ENCODE measurements around the gene UBE2M.

UBE2M gene

DNA sequence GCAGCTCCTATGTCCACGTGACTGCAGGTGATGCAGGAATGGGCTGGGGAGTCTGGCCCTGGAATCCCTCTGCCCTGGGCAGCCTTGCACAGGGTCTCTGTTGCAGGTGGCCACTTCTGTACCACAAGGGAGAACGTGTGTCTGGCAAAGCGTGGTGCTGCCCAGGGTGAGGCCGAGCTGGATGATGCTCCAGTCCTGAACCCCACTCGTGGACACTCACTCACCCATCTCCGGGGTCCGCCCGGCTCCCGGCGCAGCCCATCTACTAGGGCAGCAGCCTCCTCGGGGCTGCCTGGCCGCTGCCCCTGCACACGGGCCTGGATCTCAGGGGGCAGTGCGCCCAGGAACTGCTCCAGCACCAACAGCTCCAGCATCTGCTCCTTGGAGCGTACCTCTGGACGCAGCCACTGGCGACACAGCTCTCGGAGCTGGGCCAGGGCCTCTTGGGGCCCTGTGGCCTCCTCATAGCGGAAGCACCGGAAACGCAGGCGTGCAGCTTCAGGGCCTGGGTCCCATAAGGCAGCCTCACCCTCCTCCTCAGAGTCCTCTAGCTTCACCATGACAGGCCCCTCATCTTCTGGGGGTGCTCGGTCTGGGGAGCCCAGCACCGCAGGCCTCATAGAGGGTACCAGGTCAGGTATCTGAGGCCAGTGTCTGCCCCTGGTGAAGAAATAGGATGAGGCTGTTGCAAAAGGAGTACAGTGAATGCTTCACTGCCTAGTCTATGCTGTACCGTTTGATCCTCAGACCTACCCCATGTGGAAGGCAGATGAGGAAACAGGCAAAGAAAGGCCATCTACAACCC, 12.6 kb upstream of the UBE2M start:
- no peak for DNase-seq (ENCODE audit: low read depth, low spot score)

DNA sequence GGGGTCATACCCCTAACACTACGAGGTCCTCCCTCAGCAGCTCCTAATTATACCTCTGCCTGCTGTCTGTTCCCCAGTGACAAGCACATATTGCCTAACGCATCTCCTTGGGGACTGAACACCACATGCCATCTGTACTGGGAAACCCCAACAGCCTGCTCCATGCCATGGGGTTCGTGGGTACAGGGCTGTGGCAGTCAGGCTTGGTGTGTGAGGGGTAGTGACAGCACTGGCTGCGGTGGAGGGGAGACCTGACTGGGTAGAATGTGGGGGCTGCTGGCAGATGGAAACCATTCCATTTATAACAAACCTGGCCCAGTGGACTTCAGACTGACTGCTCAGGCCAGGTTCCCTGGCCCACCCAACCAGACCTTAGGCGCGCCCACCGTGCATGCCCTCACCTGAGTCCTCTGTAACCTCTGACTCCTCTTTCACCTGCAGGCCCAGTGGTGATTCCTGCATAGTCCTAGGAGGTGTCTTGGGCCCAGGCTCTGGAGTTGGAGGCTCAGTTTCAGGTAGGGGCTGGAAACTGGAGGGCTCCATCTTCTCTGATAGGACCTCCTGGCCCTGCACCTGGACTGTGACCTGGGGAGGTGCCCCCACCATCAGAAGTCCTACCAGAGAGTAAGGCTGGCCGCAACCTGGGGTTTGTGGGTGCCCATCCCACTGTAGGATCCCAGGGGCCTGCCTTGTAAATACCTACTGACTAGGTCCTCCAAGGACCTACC, 11.7 kb upstream of the UBE2M start:
- no peak for DNase-seq (ENCODE audit: low read depth, low spot score)

DNA sequence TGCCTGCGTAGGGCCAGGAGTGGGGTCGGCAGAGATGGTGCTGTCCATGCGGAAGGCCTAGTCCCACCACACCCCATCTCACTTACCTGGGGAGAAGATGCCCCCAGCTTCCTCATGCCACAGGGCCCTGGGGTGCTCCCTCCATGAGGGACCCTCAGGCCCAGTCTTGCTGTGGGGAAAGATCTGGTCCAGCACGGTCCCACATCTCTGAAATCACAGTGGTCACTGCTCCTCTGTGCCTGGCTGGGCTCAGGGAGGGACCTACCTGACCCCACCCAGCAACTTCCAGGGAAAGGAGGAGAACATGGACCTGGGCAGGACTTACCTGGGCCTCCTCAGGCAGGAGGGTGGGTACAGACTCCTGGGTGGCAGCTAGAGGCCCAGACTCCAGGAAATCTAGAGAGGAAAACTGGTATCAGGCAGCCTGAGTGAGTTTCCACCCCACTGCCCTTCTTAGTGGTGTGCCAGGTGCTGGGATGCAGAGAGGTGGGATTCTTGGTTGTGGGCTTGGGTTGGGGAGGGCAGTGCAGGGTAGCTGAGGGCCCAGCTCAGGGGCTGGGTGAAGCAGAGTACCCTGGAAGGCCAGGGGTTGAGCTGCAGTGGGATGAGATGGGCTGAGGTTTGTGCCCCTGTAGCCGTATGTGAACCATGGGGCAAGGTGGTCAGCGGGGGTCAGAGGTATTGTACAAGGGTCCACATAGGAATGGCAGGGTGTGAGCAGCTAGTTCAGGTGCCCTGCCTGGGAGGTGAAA, 11.0 kb upstream of the UBE2M start:
- DNase-seq (ENCODE audit: low read depth, low spot score) = no peak

DNA sequence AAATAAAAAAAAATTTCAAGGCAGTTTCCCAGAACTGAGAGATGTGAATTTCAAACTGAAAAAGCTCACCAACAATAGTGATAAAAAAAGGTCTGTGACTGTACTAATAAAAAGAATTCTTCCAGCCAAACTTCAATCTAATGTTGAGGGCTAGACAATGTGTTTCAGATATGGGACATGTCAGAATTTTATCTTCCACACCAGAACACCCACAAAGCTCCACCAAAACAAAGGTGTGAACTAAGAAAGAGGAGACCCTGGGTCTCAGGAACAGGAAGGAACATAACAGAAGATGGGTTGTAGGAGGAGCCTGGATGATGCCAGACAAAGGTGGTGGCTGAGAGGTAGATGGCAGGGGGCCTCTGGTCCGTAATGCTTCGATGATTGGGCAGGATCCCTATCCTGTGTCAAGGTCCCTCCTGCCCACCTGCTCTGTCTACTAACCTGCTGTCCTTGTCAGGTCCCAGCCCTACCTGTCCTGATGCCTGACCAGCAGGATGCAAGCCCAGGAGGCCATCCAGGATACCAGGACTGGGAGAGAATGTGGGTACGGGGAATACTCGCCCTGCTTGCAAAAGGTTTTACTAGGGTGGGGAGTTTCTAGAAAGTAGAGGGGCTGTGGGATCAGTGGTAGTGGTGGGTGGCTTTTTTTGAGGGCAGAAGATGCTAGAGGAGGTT, 10.2 kb upstream of the UBE2M start:
- no peak for DNase-seq (ENCODE audit: low read depth, low spot score)

DNA sequence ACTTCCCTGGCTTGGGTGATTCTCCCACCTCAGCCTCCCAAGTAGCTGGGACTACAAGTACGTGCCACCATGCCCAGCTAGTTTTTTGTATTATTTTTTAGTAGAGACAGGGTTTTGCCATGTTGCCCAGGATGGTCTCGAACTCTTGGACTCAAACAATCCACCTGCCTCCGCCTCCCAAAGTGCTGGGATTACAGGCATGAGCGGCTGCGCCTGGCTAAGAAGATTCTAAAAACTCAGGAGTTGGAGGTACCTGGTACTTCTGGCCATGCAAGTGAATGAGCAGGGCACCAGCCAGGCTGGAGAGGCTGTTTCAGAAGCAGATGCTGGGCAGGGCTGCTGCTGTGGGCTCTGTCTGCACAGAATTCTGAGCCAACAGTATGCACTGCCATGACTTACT, 8.6 kb upstream of the UBE2M start:
- DNase-seq (ENCODE audit: low read depth, low spot score) = no peak

DNA sequence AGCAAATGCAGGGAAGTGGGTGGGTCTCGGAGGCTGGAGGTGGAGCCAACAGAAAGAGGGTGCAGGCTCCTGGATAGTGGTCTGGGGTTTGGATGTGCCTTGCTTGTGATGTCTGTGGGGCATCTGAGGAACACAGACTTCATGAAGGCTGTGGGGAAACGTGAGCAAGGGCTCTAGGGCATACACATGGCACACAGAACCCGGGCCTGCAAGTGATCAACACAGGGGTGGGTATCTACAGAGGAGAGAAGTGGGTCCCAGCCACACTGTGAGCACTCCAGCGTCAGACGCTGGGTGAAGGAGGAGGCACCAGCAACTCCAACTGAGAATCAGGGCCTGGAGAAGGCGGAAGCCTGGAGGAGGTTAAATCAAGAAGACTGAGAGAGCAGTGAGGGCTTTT, 5.4 kb upstream of the UBE2M start:
- no peak for DNase-seq (ENCODE audit: low read depth, low spot score)

DNA sequence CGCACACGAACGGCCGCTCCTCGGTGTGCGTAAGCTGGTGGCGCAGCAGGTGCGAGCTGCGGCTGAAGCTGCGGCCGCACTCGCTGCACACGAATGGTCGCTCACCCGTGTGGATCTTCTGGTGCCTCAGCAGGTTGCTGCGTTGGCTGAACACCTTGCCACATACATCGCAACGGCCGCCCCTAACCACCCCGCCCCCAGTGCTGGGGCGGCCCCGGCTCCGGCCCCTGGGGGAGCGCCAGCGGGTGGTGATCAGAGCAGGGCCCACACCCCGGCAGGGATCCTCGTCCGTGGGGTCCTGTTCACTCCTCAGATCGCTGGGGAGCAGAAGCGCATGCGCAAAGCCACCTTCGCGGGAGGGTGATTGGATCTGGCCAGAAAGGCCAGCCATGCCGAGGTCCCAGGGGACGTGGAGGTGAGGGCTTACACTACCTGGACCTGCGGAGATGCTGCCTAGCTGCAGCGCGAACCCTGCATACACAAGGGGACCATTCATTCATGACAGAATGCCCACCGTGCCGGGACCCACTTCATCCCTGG, 4.7 kb upstream of the UBE2M start:
- DNase-seq (ENCODE audit: low read depth, low spot score) = no peak

DNA sequence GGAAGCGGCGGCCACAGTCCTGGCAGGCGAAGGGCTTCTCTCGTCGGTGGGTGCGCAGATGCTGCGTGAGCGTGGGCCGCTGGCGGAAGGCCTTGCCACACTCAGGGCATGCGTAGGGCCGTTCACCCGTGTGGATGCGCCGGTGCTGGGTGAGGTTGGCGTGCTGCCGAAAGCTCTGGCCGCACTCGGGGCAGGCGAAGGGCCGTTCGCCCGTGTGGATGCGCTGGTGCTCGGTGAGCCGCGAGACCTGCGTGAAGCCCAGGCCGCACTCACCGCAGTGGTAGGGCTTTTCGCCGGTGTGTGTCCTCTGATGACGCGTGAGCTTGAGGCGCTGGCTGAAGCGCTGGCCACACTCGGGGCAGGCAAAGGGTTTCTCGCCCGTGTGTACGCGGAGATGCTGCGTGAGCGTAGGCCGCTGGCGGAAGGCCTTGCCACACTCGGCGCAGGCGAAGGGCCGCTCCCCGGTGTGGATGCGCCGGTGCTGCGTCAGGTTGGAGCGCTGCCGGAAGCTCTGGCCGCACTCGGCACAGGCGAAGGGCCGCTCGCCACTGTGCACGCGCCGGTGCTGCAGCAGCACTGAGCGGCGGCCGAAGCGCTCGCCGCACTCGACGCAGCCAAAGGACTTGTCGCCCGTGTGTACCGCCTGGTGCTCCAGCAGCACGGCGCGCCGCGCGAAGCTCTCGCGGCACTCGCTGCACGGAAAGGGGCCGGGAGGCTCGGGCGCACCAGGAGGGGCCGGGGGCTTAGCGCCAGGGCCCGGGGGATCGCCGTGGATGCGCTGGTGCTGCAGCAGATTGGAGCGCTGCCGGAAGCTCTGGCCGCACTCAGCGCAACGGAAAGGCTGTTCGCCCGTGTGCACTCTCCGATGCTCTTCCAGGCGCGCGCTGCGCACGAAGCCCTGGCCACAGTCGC, 4.0 kb upstream of the UBE2M start:
- DNase-seq (ENCODE audit: low read depth, low spot score) = no peak

DNA sequence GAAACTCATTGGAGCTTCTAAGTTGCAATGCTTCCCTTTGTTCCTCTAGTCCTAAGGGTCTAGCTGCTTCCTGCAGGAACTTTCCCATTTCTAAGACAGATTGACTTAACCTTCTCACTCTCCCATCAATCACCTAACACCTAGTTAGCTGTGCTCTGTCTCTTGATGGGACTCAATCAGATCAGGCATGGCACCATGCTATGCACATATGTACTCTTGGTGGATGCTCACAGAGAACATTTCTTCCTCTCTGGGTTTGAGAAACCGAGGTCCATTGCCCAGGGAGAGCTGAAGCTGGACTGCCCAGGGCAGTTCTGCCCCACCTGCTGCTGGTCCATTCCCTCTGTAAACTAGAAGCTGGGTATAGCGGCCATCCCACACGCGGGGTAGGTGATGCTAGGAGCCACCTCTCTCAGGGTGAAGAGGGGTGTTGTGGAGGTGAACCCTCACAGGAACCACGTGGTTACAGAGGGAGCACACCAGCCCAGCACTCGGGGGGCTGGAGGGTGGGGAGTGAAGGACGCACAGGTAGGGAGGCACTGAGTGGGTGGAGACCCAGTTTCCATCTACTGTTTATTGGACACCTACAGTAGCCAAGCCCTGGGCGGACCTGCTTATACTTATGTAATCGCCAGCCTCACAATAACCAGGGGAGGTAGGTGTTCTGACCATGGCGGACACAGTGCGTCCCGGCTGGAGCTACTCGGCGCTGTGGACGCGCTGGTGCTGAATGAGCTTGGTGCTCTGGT, 3.1 kb upstream of the UBE2M start:
- no peak for DNase-seq (ENCODE audit: low read depth, low spot score)

DNA sequence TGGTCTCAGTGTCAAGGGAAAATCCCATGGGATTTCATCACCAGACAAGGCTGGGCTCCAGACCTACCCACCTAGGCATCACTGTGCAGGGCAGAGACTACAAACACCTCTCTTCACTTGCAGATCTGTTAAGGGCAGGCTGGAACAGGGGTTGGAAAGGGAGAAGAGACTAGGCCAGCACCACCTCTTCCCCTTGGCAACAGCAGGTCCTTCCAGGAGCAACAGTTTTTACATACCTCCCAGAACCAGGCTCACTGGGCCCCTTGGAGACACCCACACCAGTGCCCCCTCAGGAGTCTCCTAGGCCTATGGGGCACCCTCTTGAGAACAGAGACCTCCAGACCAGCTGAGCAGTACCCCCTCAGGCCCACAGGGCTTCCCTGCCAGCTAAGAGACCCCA, 2.5 kb upstream of the UBE2M start:
- no peak for DNase-seq (ENCODE audit: low read depth, low spot score)

DNA sequence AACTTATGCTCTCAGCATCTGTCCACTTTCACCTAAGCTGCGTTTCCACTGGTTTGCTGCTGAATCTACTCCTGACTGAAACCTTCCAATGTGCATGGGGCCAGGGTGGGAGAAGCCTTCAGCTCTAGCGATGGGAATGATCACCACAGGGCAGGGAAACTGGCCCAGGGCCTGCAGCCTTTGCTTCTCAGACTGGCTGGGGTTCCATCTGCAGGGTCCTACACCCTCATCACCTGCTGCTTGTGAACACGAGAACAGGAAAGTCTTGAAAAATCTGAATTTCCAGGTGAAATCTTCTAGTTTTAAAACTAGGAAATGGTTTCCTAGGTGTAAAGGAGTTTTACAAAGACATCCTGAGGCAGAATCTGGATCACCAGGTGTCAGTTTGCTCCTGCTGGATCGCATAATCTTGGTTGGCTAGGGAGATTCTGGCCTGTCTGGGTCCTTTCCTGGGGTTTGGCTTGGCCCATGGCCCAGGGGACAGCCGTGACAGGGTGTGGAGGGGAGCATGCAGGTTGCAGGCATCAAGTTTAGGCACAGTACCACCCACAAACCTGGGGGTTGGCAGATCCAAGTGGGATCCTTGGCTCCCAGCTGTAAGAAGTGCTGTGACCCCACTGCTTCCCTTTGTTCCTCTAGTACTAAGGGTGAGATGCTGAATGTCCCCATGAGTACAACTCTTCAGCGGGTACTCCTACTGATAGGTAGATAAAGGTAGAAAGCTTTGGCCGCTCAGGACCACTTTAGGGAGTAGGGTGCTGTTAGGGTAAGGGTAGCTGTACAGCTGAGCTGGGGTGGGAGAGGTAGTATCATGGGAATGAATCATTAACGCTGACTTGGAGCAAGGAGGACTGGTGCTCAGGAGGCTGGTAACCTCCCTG, 1.8 kb upstream of the UBE2M start:
- no peak for DNase-seq (ENCODE audit: low read depth, low spot score)

DNA sequence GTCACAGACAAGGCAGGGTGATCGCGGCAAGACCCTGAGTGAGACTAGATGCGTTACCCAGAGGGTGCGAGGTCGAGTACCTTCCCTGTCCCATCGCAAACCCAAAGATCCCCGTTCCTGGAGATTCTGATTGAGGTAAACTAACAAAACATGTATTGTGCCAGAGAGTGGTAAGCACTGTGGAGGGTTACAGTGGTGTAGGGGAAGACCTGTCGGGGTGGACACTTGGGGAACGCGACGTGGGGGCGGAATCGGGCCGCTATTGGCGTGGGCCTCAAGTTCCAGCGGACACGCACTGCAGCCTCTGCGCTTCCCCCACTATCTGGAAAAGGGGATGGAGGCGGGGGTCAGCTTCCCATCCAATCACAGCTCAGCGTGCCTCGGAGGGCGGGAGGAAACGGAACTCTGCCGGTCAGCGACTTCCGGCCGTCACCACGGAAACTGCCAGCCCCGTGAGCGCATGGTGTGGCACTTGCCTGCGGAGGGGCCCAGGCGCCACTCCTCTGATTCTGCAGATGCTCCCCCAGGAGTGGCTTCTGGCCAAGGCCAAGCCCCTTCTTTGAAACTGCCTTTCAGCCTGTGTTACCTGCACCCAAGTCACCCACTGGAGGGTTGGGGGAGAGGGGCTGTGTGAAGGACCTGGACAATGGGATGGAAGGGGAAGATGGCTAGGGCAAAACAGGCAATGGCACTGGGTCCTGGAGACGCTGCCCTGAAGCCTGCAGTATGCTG, 1.0 kb upstream of the UBE2M start:
- DNase-seq (ENCODE audit: low read depth, low spot score) = peak; percentile 83

DNA sequence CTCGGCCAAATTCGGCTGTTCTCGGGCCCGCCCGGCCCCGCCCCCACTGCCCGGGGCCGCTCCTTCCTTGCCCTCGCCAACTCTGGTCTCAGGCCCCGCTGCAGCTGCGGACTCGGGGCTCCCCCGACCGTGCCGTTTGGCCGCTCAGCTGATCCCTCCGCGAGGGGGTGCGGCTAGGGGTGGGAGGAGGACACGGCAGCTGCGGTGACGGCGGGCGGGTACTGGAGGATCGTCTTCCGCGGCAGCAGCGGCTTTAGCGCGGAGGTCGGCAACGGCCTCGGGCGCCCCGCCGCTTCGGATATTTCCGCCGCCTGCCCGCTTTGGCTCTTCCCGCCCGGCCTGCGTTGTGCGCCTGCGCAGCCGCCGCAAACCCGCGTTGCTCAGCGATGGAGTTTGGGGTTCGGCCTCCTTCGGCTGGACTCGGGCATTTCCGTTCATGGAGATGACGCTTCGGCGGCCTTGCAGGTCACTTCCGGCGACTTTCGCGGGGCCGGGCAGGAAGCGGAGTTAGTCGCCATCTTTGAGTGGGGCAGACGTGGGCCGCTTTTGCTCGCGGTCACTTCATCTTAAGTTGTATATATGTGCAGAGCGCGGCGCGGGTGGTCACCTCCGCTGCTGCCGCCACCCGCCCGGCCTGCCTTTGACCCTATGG, 338 bp upstream of the UBE2M start:
- DNase-seq (ENCODE audit: low read depth, low spot score) = peak; percentile 78

DNA sequence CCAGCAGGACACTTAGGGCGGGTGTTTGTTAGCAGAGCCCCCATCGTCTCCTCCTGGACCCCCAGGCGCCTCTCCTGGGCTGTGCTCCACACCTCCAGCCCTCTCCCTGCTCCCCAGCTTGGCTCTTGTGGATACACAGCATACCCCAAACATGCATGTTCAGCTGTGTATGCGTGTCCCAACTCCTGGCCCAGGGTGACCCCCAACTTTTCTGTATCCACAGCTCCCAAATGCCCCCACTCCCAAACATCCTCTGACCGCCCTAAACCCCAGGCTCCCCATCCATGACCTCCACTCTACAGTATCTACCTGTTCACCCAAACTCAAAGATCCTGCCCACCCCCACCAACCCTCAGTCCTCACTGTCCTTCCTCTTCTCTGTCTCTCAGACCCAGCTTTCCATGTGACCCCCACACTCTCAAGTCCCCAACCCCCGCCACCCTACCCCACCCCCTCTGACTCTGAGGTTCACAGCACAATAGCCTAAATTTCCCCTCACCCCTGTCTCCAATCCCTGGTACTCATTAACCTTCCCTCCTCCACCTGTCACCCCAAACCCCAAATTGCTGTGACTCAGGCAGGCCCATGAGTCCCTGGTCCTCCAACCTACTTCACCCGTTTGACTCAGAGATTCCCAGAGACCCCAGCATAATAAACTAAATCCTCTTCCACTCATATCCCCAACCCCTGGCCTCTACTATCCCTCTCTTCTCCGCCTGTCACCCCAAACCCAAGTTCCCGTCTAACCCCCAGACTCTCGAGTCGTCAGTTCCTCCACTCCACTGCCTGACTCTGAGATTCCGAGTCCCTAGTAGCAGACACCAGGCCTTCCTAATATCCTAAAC, 968 bp downstream of the UBE2M start:
- DNase-seq (ENCODE audit: low read depth, low spot score) = no peak

DNA sequence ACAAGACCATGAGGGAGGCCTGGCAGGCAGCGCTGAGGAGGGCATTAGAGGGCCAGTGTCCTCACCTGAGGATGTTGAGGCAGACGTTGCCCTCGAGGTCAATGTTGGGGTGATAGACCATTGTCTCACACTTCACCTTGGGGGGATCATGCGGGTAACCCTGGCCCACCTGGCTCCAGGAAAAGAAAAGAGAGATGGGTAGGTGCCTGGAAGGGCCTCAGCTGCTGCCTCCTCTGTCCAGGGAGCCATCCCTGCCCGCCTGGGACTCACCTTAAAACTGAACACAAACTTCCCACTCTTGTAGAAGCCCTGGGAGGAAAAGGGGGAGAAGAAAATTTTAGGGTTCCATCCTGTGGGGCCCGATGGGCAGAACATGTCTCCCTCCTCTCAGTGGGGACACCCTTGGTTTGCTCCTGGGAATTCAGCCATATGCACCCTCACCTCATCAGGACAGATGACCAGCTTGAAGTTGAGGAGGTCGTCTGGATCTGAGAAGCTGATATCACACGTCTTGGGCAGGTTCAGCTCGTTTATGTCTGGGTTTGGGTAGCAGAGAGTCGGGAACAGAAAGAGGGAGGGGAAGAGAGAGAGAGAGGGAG, 1.7 kb downstream of the UBE2M start:
- DNase-seq (ENCODE audit: low read depth, low spot score) = no peak

DNA sequence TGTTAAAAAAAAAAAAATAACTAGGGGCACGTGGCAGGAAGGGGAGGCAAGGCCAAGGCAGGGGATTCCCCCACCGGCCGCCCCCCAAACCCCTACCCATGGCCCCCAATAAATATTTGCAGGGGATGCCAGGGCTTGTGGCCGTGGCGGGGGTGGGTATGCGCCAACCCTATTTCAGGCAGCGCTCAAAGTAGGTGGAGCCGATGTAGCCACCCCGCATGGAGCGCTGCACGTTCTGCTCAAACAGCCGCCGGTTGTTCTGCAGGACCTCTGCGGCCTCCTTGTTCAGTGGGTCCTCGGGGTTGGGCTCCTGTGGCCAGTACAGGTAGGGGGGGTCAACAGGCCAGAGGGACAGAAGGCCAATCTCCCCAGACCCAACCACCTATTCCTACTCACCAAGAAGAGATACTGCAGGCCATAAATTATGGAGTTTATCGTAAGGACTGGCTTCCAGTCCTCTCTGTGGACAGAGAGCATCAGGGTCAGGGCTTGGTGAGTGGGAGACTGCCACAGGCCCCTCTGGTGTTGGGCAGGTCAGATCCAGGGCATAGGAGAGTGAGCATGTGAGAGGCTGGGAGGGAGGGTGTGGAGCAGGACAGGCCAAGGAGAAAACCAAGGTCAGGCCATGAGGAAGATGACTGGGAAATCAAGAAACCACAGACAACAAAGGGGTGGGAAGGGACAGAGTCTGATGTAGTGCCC, 2.3 kb downstream of the UBE2M start:
- no peak for DNase-seq (ENCODE audit: low read depth, low spot score)

All from iPS DF 19.7 (cell line).